ENCODE results near the gene PLPPR1. TPM values are rescaled to one million over a fixed set of nuclear protein-coding genes. Genes with fewer than 3 reads are reported as not detected.

PLPPR1 gene
- total and polyA plus RNA-seq, 12 donors: 0.08 to 19.7 (median 0.20) TPM; not detected in 7

GRCh38 chr9:101055516-101055915 lies 27.0 kb downstream of the PLPPR1 start:
- intact Hi-C loops (cut with DNase I): no loop called here
- DNase-seq: no peak
- H3K4me3 ChIP-seq: no peak overlapping the region
- H3K27ac ChIP-seq: no peak overlapping the region
- WGBS, 4 donors: 74 to 80% (median 76%) methylated on average over 3 of the region's 3 CpGs
- H3K4me1 ChIP-seq (replicated peaks in 1 of 2): no peaks in the 10 kb centered on the region
- no peaks in the 10 kb centered on the region for H3K27me3 ChIP-seq
- no peaks in the 10 kb centered on the region for H3K36me3 ChIP-seq (replicated peaks in 1 of 2)
- H3K9me3 ChIP-seq (replicated peaks in 1 of 3): no peaks in the 10 kb centered on the region
- TF ChIP-seq, protein P1, sequence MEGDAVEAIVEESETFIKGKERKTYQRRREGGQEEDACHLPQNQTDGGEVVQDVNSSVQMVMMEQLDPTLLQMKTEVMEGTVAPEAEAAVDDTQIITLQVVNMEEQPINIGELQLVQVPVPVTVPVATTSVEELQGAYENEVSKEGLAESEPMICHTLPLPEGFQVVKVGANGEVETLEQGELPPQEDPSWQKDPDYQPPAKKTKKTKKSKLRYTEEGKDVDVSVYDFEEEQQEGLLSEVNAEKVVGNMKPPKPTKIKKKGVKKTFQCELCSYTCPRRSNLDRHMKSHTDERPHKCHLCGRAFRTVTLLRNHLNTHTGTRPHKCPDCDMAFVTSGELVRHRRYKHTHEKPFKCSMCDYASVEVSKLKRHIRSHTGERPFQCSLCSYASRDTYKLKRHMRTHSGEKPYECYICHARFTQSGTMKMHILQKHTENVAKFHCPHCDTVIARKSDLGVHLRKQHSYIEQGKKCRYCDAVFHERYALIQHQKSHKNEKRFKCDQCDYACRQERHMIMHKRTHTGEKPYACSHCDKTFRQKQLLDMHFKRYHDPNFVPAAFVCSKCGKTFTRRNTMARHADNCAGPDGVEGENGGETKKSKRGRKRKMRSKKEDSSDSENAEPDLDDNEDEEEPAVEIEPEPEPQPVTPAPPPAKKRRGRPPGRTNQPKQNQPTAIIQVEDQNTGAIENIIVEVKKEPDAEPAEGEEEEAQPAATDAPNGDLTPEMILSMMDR (IDR thresholded peaks at IDR 0.05): no peak
- TF ChIP-seq POLR2A (IDR thresholded peaks at IDR 0.05): no peak

DNA sequence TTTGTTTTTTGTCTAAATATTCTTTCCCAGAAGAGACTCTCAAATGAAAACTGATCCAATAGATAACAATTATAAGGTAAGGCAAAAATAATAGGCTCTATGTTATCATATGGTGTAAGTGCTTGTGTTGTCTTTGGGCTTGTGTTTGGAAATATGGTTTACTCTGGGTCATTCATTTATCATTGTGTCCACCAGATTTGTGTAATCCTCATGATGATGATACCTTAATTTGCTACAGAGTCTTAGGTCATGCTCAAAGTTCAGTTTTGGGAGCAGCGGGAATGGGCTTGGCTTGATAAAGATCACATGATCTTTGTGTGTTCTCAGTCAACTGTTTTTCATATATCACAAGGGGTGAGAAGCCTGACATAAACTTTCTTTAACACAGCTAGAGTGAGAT lies 34.2 kb downstream of the PLPPR1 start:
- Histone ChIP-seq H3K4me1 (replicated peaks in 1 of 2) (no peaks in the 10 kb centered on the region), H3K4me3 (no peak overlapping the region), H3K36me3 (replicated peaks in 1 of 2) (no peaks in the 10 kb centered on the region), H3K27ac (no peak overlapping the region), H3K27me3 (no peaks in the 10 kb centered on the region), H3K9me3 (replicated peaks in 1 of 3) (no peaks in the 10 kb centered on the region)
- 87 to 90% (median 89%) methylated on average over 1 of the region's 1 CpG for WGBS, 4 donors
- TF ChIP-seq, protein P1 (IDR thresholded peaks at IDR 0.05): no peak
- no peak for TF ChIP-seq POLR2A (IDR thresholded peaks at IDR 0.05)
- no peak for DNase-seq
- intact Hi-C loops (cut with DNase I): no loop called here

- DNase-seq: no peak
- Histone ChIP-seq H3K4me1 (replicated peaks in 1 of 2) (no peaks in the 10 kb centered on the region), H3K4me3 (no peak overlapping the region), H3K9me3 (replicated peaks in 1 of 3) (no peaks in the 10 kb centered on the region), H3K27me3 (no peaks in the 10 kb centered on the region), H3K36me3 (replicated peaks in 1 of 2) (no peaks in the 10 kb centered on the region), H3K27ac (no peak overlapping the region)
- intact Hi-C loops (cut with DNase I): no loop called here
- TF ChIP-seq, protein P1 (IDR thresholded peaks at IDR 0.05): no peak
- TF ChIP-seq POLR2A (IDR thresholded peaks at IDR 0.05): no peak
- WGBS, 4 donors: 44 to 67% (median 56%) methylated on average over 2 of the region's 2 CpGs
These were observed 34.7 kb downstream of the PLPPR1 start for GRCh38 chr9:101063192-101063591.

GRCh38 chr9:101064206-101064605 lies 35.7 kb downstream of the PLPPR1 start:
- Histone ChIP-seq H3K27me3 (no peaks in the 10 kb centered on the region), H3K27ac (no peak overlapping the region), H3K9me3 (replicated peaks in 1 of 3) (no peaks in the 10 kb centered on the region), H3K4me1 (replicated peaks in 1 of 2) (no peaks in the 10 kb centered on the region), H3K36me3 (replicated peaks in 1 of 2) (no peaks in the 10 kb centered on the region), H3K4me3 (no peak overlapping the region)
- no peak for TF ChIP-seq POLR2A (IDR thresholded peaks at IDR 0.05)
- TF ChIP-seq, protein P1 (IDR thresholded peaks at IDR 0.05): no peak
- intact Hi-C loops (cut with DNase I): no loop called here
- DNase-seq: no peak
